ENCODE results near the gene GSTK1. TPM values are rescaled to one million over a fixed set of nuclear protein-coding genes. Genes with fewer than 3 reads are reported as not detected.

The GSTK1 gene
- total RNA-seq, 6 experiments from 2014 or later, result 209 to 315 (median 257) TPM

GRCh38 chr7:143223784-143224183, 39.5 kb upstream of the GSTK1 start:
- no peak overlapping the region for H3K27ac ChIP-seq
- no peaks in the 10 kb centered on the region for H3K36me3 ChIP-seq
- DNase-seq, result no peak
- TF ChIP-seq CTCF (IDR thresholded peaks at IDR 0.05), result no peak
- no peak overlapping the region for H3K4me3 ChIP-seq
- H3K4me1 ChIP-seq, result no peaks in the 10 kb centered on the region
- no peak for ATAC-seq
- H3K9me3 ChIP-seq, result no peaks in the 10 kb centered on the region
- 72% methylated on average over 4 of the region's 4 CpGs for WGBS (ENCODE audit: insufficient coverage, low coverage, low lambda C conversion rate, missing lambda C conversion rate)
- no peaks in the 10 kb centered on the region for H3K27me3 ChIP-seq
- intact Hi-C loops (cut with DNase I), result no loop called here

- TF ChIP-seq POLR2A (IDR thresholded peaks at IDR 0.05), result no peak
- TF ChIP-seq CTCF (IDR thresholded peaks at IDR 0.05), result no peak
These were observed 38.2 kb upstream of the GSTK1 start for GRCh38 chr7:143225047-143225446.

GRCh38 chr7:143227806-143228205, 35.4 kb upstream of the GSTK1 start:
- intact Hi-C loops (cut with DNase I), result no loop called here
- no peak overlapping the region for H3K4me3 ChIP-seq
- H3K4me1 ChIP-seq, result no peaks in the 10 kb centered on the region
- DNase-seq (no peak), ATAC-seq (no peak)
- WGBS (ENCODE audit: insufficient coverage, low coverage, low lambda C conversion rate, missing lambda C conversion rate), result 36% methylated on average over 1 of the region's 1 CpG
- no peaks in the 10 kb centered on the region for H3K9me3 ChIP-seq
- H3K27me3 ChIP-seq, result no peaks in the 10 kb centered on the region
- H3K36me3 ChIP-seq, result no peaks in the 10 kb centered on the region
- H3K27ac ChIP-seq, result no peak overlapping the region
- no peak for TF ChIP-seq CTCF (IDR thresholded peaks at IDR 0.05)
- no peak for TF ChIP-seq POLR2A (IDR thresholded peaks at IDR 0.05)

More at GRCh38 chr7:143225047-143225446, 38.2 kb upstream of the GSTK1 start:
- Histone ChIP-seq H3K27ac (no peak overlapping the region), H3K36me3 (no peaks in the 10 kb centered on the region), H3K27me3 (no peaks in the 10 kb centered on the region), H3K9me3 (no peaks in the 10 kb centered on the region), H3K4me1 (no peaks in the 10 kb centered on the region), H3K4me3 (no peak overlapping the region)
- ATAC-seq (no peak), DNase-seq (no peak)
- intact Hi-C loops (cut with DNase I), result no loop called here
- WGBS (ENCODE audit: insufficient coverage, low coverage, low lambda C conversion rate, missing lambda C conversion rate), result 61% methylated on average over 3 of the region's 5 CpGs

- TF ChIP-seq CTCF (IDR thresholded peaks at IDR 0.05), result no peak
- TF ChIP-seq POLR2A (IDR thresholded peaks at IDR 0.05), result no peak
- DNase-seq, result no peak
- intact Hi-C loops (cut with DNase I), result no loop called here
- no peaks in the 10 kb centered on the region for H3K4me1 ChIP-seq
- no peaks in the 10 kb centered on the region for H3K9me3 ChIP-seq
- 62% methylated on average over 8 of the region's 9 CpGs for WGBS (ENCODE audit: insufficient coverage, low coverage, low lambda C conversion rate, missing lambda C conversion rate)
- no peak for ATAC-seq
- no peaks in the 10 kb centered on the region for H3K36me3 ChIP-seq
- H3K4me3 ChIP-seq, result no peak overlapping the region
- no peak overlapping the region for H3K27ac ChIP-seq
- H3K27me3 ChIP-seq, result no peaks in the 10 kb centered on the region
These were observed 34.0 kb upstream of the GSTK1 start for GRCh38 chr7:143229054-143229790.
